ENCODE measurements around the gene UGDH. TPM values are rescaled to one million over a fixed set of nuclear protein-coding genes. Genes with fewer than 3 reads are reported as not detected.

The UGDH gene
- total and polyA plus RNA-seq, 2 of the 8 experiments (the other 6 are each of a cell fraction or from before 2014, with no cell fraction given) = 32.0 to 128 TPM

DNA sequence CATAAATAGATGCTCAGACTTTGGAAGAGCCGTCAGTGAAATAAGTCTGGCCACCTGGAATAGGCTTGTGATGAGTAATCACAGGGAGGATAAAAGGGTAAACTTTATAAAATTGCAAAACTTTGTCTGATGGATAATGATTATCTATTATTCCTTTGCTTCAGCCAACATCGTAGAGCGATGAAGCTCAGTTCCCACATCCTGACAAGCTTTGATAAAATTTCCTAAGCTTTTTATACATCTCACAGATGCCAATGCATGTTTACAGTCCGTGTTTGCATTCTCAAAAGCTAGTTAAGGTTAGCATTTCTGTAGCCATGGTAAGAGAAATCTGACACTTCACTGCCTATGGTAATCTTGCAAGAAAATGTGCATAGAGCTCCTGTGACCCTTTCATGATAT, 15.4 kb upstream of the UGDH start:
- FAIRE-seq = no peak

More for the DNA sequence above, 15.4 kb upstream of the UGDH start:
- Histone ChIP-seq H4K5ac (ENCODE audit: insufficient read length, low read depth, low read length) (no peak overlapping the region), H4K91ac (replicated peaks; ENCODE audit: insufficient read length, low read length) (no peak overlapping the region), H2BK20ac (ENCODE audit: low read length) (no peak overlapping the region), H3K79me1 (ENCODE audit: low read depth, low read length) (no peaks in the 10 kb centered on the region), H3K36me3 (ENCODE audit: control insufficient read depth in 2 of 4, insufficient read depth in 4 of 4, low read length in 3 of 4) (no peaks in the 10 kb centered on the region), H2BK15ac (ENCODE audit: low read length) (no peak overlapping the region), H3K79me2 (ENCODE audit: control insufficient read depth in 1 of 2, insufficient read depth in 2 of 2, low read length in 2 of 2) (no peaks in the 10 kb centered on the region), H3K4me3 (ENCODE audit: extremely low read depth in 1 of 4, insufficient read depth in 2 of 4, low read depth in 3 of 4, low read length in 4 of 4) (no peak overlapping the region), H2BK12ac (ENCODE audit: low read depth, low read length) (no peak overlapping the region), H3K9me3 (ENCODE audit: insufficient read depth in 2 of 2, low read depth in 1 of 2, low read length in 1 of 2) (no peaks in the 10 kb centered on the region), H3K9ac (replicated peaks in 1 of 4; ENCODE audit: extremely low read depth in 1 of 4, low read depth in 3 of 4, low read length in 3 of 4) (no peak overlapping the region), H3K4ac (replicated peaks; ENCODE audit: insufficient read length, low read depth, low read length) (no peak overlapping the region), H3K27me3 (replicated peaks in 1 of 4; ENCODE audit: control insufficient read depth in 3 of 4, extremely low read depth in 1 of 4, insufficient read depth in 3 of 4, low read length in 3 of 4) (no peaks in the 10 kb centered on the region), H3K23ac (ENCODE audit: insufficient read length) (no peak overlapping the region), H4K20me1 (replicated peaks in 1 of 2; ENCODE audit: control insufficient read depth in 1 of 2, insufficient read depth in 2 of 2, low read length in 2 of 2) (peaks cover 0 to 1% of the 10 kb centered on the region in 2 experiments), H3K18ac (ENCODE audit: extremely low read depth, low read length) (no peak overlapping the region), H3K4me2 (ENCODE audit: insufficient read depth in 1 of 2, low read depth in 2 of 2, low read length in 2 of 2) (peak overlapping the region in 1 of 2 experiments; percentile 22; a peak in 1 of 4 replicates), H3K27ac (ENCODE audit: low read depth, low read length) (no peak overlapping the region), H4K8ac (ENCODE audit: extremely low read depth, insufficient read depth, low read length) (no peak overlapping the region), H3K14ac (ENCODE audit: insufficient read length) (no peak overlapping the region), H2BK5ac (ENCODE audit: low read depth, low read length) (no peak overlapping the region), H2BK120ac (replicated peaks; ENCODE audit: low read depth, low read length) (no peak overlapping the region), H3K56ac (replicated peaks; ENCODE audit: insufficient read length, low read depth, low read length) (no peak overlapping the region), H2AK5ac (ENCODE audit: low read depth, low read length) (no peak overlapping the region), H3K4me1 (replicated peaks in 1 of 4; ENCODE audit: control insufficient read depth in 3 of 4, insufficient read depth in 4 of 4, low read length in 3 of 4) (peaks cover 0 to 9% (median 5%) of the 10 kb centered on the region in 4 experiments; a peak in 4 of 7 replicates), H3K23me2 (ENCODE audit: low read depth, low read length) (no peaks in the 10 kb centered on the region), H2AFZ (ENCODE audit: low read length) (no peak overlapping the region)
- WGBS, 2 experiments (ENCODE audit: extremely low coverage in 1 of 2, insufficient coverage in 1 of 2, insufficient read length in 1 of 2, insufficient replicate concordance in 2 of 2, low coverage in 1 of 2, low lambda C conversion rate in 2 of 2, missing lambda C conversion rate in 1 of 2) = 80% methylated on average over 4 of the region's 4 CpGs; no CpG with 5 or more reads in 1 of the 2 experiments
- POLR2A ChIA-PET (ENCODE audit: partially characterized antibody) = interaction anchor here (0.8 to 1.5 kb wide), 7 partner anchors 9 to 167 kb away, joined by 3 to 6 read pairs (median 3); partner anchors contain the start of gene UGDH
- DNase-seq (ENCODE audit: low read depth in 1 of 2, low spot score in 2 of 2) = no peak
- CTCF ChIA-PET (ENCODE audit: partially characterized antibody) = interaction anchor here (1.0 to 1.1 kb wide), 2 partner anchors 23 to 73 kb away, joined by 4 read pairs; no protein-coding TSS in a partner anchor
- TF ChIP-seq BRCA1 (IDR thresholded peaks at IDR 0.05; ENCODE audit: low read depth, low read length) (no peak), GABPA (IDR thresholded peaks at IDR 0.05; ENCODE audit: borderline replicate concordance, insufficient read depth, low read length) (no peak), CHD2 (IDR thresholded peaks at IDR 0.05; ENCODE audit: low read length) (no peak)

All from H1 (cell line).